Gastroesophageal sphincter (tissue), 3 donors: ENCODE data around the gene CLDN14.

Source experiments
- EP300 ChIP-seq: sonication (generic); formaldehyde crosslinking; IDR thresholded peaks from one replicate; pipeline ENCODE4 v1.6.1; 2017; ENCODE audit warnings: antibody characterized with exemption, mild to moderate bottlenecking
- POLR2A ChIP-seq, 2 donors: fragments of 450-650 bp; IDR thresholded peaks; one replicate each; pipeline ENCODE4 v1.6.1; 2017; ENCODE audit warnings: antibody characterized with exemption in 2 of 2, mild to moderate bottlenecking in 2 of 2, moderate library complexity in 1 of 2
- POLR2AphosphoS5 ChIP-seq: sonication (generic); formaldehyde crosslinking; IDR thresholded peaks from one replicate; pipeline ENCODE4 v1.6.1; 2017; ENCODE audit warnings: antibody characterized with exemption
- TF ChIP-seq, protein P1 (sequence below), 4 experiments: fragments of 200-600 bp in 2 of 4; fragments of 450-650 bp in 2 of 4; sonication (generic) in 1 of 4; IDR thresholded peaks; one replicate each; pipeline ENCODE4 v1.5.1; 2017 to 2019; ENCODE audit warnings: antibody characterized with exemption in 4 of 4, mild to moderate bottlenecking in 2 of 4, moderate library complexity in 2 of 4

- TF ChIP-seq POLR2A (IDR thresholded peaks at IDR 0.05) (no peak), POLR2AphosphoS5 (no peak), EP300 (no peak)
- TF ChIP-seq, protein P1, sequence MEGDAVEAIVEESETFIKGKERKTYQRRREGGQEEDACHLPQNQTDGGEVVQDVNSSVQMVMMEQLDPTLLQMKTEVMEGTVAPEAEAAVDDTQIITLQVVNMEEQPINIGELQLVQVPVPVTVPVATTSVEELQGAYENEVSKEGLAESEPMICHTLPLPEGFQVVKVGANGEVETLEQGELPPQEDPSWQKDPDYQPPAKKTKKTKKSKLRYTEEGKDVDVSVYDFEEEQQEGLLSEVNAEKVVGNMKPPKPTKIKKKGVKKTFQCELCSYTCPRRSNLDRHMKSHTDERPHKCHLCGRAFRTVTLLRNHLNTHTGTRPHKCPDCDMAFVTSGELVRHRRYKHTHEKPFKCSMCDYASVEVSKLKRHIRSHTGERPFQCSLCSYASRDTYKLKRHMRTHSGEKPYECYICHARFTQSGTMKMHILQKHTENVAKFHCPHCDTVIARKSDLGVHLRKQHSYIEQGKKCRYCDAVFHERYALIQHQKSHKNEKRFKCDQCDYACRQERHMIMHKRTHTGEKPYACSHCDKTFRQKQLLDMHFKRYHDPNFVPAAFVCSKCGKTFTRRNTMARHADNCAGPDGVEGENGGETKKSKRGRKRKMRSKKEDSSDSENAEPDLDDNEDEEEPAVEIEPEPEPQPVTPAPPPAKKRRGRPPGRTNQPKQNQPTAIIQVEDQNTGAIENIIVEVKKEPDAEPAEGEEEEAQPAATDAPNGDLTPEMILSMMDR (IDR thresholded peaks at IDR 0.05): no peak
Measured at GRCh38 chr21:36415375-36415774, 64.5 kb downstream of the CLDN14 start.
